Right lobe of liver (tissue), 6 donors: Measurements from ENCODE around the gene SF3B4. TPM values are rescaled to one million over a fixed set of nuclear protein-coding genes. Genes with fewer than 3 reads are reported as not detected.
A peak's percentile ranks its signal among the peaks of the same experiment; 100 is the strongest.

Experiments used
- ATAC-seq, 4 donors: fragments of 200-7000 bp; cut with Tn5 transposase; one replicate each; pipeline ENCODE4 v1.9.1; 2020; ENCODE audit warnings: mild to moderate bottlenecking in 4 of 4, moderate library complexity in 4 of 4
- DNase-seq, 3 donors: peaks; one replicate each; pipeline ENCODE4 v3.0.0-alpha.2; 2020
- H3K27ac ChIP-seq, 3 donors: fragments of 200-600 bp; one replicate each; pipeline ENCODE4 v1.8.0; 2022
- H3K27me3 ChIP-seq, 2 donors: fragments of 200-600 bp; one replicate each; pipeline ENCODE4 v1.8.0; 2022
- H3K36me3 ChIP-seq, 4 donors: fragments of 200-600 bp; sonication (generic) in 1 of 4; one replicate each; pipeline versions ENCODE4 v1.5.1 to v1.8.0; 2017 to 2022; ENCODE audit warnings: control low read depth in 1 of 4
- H3K4me1 ChIP-seq, 4 donors: fragments of 200-600 bp; sonication (generic) in 1 of 4; one replicate each; pipeline versions ENCODE4 v1.5.1 to v1.8.0; 2017 to 2022; ENCODE audit warnings: control low read depth in 1 of 4
- H3K4me3 ChIP-seq, 3 donors: fragments of 200-600 bp; one replicate each; pipeline ENCODE4 v1.8.0; 2022
- H3K9me3 ChIP-seq, 4 donors: fragments of 200-600 bp; sonication (generic) in 1 of 4; one replicate each; pipeline versions ENCODE4 v1.5.1 to v1.8.0; 2017 to 2022; ENCODE audit warnings: control low read depth in 1 of 4
- POLR2A ChIP-seq: fragments of 450-650 bp; IDR thresholded peaks from one replicate; pipeline ENCODE4 v1.6.1; 2017; ENCODE audit warnings: antibody characterized with exemption, mild to moderate bottlenecking
- WGBS: methylation state at CpG from one replicate; pipeline ENCODE4 v1.1.6; 2018; ENCODE audit warnings: low coverage, low lambda C conversion rate; ENCODE audit not compliant: insufficient coverage; ENCODE audit errors: missing lambda C conversion rate; 5-methylcytosine and 5-hydroxymethylcytosine counted together
- intact Hi-C, 2 donors: fragments of 100-400 bp; cut with DNase I; formaldehyde crosslinking; loops; one replicate each; pipeline versions ENCODE4 v1.11.2 to v1.14.1; 2022
- total RNA-seq, 6 experiments: library from RNA; depleted of rRNA in 2 of 6; stranded (reverse); fragments of >200 nt in 2 of 6; fragmentation: NEBNext Ultra II Directional in 3 of 6; extraction: Animal tissue kit (Norgen Biotek cat#: 25700) in 3 of 6; gene quantifications; one replicate each; pipeline versions ENCODE4 v1.1.0 to v1.2.4, GENCODE V29; 2016 to 2023
- TF ChIP-seq, protein P1 (sequence below), 4 donors: fragments of 200-600 bp in 3 of 4; fragments of 450-650 bp in 1 of 4; IDR thresholded peaks; one replicate each; pipeline versions ENCODE4 v1.5.1 to v1.8.0; 2016 to 2022; ENCODE audit warnings: antibody characterized with exemption in 4 of 4, mild to moderate bottlenecking in 2 of 4
- donor health status: DM: no; HTN: yes; CAD: no.
- donor health status: DM: no; HTN: no; CAD: no.
- donor health status: DM: no; HTN: no; CAD: no.
- donor health status: DM: no; HTN: yes; CAD: no.
- donor health status: DM: no; HTN: yes; CAD: no.

The SF3B4 gene
- total RNA-seq, 6 experiments from 2014 or later = 8.2 to 18.5 (median 12.2) TPM

DNA sequence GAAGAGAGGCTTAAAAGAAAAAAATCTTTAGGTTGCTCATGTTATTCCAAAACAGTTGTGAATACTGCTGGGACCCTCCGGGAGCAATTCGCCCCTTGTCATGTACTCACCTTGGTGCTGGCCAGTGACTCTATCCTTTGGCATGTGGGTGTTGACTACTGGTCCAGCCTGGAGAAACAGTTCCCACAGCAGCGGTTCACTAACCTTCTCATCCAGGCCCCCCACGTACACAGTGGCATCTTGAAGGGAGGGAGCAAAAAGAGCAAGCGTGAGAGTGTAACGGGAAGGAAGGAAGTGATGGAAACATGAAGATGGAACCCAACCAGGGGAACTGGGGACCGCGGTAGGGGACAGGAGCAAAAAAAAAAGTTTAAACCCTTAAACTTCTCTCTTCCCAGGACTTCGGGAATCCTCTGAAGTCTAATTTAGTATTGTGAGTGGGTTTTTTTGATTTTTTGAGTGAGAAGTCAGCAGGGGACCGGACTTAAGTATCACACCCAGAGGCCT is 494 bp downstream of the SF3B4 start:
- no peak for TF ChIP-seq POLR2A
- TF ChIP-seq, protein P1, sequence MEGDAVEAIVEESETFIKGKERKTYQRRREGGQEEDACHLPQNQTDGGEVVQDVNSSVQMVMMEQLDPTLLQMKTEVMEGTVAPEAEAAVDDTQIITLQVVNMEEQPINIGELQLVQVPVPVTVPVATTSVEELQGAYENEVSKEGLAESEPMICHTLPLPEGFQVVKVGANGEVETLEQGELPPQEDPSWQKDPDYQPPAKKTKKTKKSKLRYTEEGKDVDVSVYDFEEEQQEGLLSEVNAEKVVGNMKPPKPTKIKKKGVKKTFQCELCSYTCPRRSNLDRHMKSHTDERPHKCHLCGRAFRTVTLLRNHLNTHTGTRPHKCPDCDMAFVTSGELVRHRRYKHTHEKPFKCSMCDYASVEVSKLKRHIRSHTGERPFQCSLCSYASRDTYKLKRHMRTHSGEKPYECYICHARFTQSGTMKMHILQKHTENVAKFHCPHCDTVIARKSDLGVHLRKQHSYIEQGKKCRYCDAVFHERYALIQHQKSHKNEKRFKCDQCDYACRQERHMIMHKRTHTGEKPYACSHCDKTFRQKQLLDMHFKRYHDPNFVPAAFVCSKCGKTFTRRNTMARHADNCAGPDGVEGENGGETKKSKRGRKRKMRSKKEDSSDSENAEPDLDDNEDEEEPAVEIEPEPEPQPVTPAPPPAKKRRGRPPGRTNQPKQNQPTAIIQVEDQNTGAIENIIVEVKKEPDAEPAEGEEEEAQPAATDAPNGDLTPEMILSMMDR (IDR thresholded peaks at IDR 0.05) = no peak
- peak overlapping the region; percentile 76 to 94 (median 91) for H3K4me3 ChIP-seq
- peaks cover 0 to 10% (median 3%) of the 10 kb centered on the region in 4 donors for H3K4me1 ChIP-seq
- DNase-seq (no peak), ATAC-seq (no peak)
- H3K36me3 ChIP-seq = peaks cover 20 to 42% (median 30%) of the 10 kb centered on the region in 4 donors
- intact Hi-C loops = no loop called here
- H3K9me3 ChIP-seq = no peaks in the 10 kb centered on the region
- no peaks in the 10 kb centered on the region for H3K27me3 ChIP-seq
- peak overlapping the region; percentile 89 to 99 (median 93) for H3K27ac ChIP-seq
- 1% methylated on average over 10 of the region's 10 CpGs for WGBS

DNA sequence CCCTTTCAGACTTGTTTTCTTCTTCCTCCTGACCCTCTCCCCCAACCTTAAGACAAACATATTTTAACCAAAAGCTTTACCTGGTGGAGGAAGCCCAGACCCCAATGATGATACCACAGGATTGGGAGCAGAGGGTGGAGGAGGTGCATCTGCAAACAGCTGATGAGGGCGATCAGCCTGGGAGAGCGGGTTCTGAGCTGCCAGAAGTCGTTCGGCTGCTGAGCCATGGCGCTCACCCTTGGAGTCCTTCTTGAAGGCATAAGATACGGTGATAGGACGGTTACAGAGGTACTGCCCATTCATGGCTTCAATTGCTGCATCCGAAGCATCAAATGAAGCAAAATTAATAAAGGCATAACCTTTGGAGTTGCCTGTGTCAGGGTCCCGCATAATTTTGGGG is 1.3 kb downstream of the SF3B4 start:
- 90% methylated on average over 9 of the region's 9 CpGs for WGBS
- intact Hi-C loops = no loop called here
- TF ChIP-seq, protein P1 (IDR thresholded peaks at IDR 0.05) = no peak
- no peak for TF ChIP-seq POLR2A
- Histone ChIP-seq H3K4me3 (no peak overlapping the region), H3K4me1 (peaks cover 0 to 10% (median 3%) of the 10 kb centered on the region in 4 donors), H3K9me3 (no peaks in the 10 kb centered on the region), H3K27ac (no peak overlapping the region), H3K27me3 (no peaks in the 10 kb centered on the region), H3K36me3 (peaks cover 20 to 42% (median 30%) of the 10 kb centered on the region in 4 donors)
- DNase-seq (no peak), ATAC-seq (no peak)

DNA sequence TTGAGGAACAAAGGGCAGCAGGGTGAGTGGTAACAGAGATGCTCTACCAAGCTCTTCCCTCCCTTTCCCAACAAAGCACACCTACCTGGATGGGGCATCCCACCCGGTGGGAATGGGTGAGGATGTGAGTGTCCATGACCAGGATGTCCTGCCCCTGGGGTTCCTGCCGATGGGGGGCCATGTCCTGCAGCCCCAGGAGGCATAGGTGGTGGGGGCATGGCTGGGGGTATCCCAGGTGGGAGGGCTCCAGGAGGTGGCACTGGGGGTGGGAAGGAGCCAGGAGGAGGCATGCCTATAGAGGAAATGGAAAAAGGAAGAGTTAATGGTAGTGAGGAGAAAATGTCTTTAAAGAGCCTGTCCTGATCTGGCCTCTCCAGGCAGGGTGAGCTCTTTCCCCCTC is 1.9 kb downstream of the SF3B4 start:
- H3K27me3 ChIP-seq = no peaks in the 10 kb centered on the region
- no peak overlapping the region for H3K27ac ChIP-seq
- ATAC-seq (no peak), DNase-seq (no peak)
- peaks cover 20 to 42% (median 30%) of the 10 kb centered on the region in 4 donors for H3K36me3 ChIP-seq
- H3K9me3 ChIP-seq = no peaks in the 10 kb centered on the region
- TF ChIP-seq, protein P1 (IDR thresholded peaks at IDR 0.05) = no peak
- TF ChIP-seq POLR2A = no peak
- intact Hi-C loops = no loop called here
- peaks cover 0 to 10% (median 3%) of the 10 kb centered on the region in 4 donors for H3K4me1 ChIP-seq
- no peak overlapping the region for H3K4me3 ChIP-seq
- WGBS = 71% methylated on average over 1 of the region's 2 CpGs

DNA sequence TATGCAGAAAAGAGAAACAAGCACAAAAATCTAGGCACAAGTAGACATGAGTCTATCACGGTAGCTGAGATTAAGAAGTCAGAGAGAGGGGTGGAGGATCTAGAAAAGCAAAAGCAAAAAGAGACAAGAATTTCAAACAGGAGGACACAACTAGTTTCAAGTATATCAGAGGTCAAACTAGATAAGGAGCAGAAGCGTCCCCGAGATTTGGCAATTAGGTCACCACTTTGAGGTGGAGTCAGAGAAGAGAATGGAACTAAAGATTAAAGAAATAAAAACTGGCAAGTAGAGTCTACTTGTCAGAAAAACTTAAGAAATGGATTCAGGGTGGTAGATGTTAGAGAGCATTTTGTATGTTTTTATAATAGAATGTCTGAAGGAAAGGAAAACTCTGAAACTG is 2.3 kb downstream of the SF3B4 start:
- no peak overlapping the region for H3K4me3 ChIP-seq
- DNase-seq (no peak), ATAC-seq (no peak)
- WGBS = 89% methylated on average over 3 of the region's 3 CpGs
- no peaks in the 10 kb centered on the region for H3K9me3 ChIP-seq
- H3K36me3 ChIP-seq = peaks cover 20 to 42% (median 30%) of the 10 kb centered on the region in 4 donors
- intact Hi-C loops = no loop called here
- no peaks in the 10 kb centered on the region for H3K27me3 ChIP-seq
- H3K4me1 ChIP-seq = peaks cover 0 to 10% (median 3%) of the 10 kb centered on the region in 4 donors
- no peak overlapping the region for H3K27ac ChIP-seq
- TF ChIP-seq, protein P1 (IDR thresholded peaks at IDR 0.05) = no peak
- TF ChIP-seq POLR2A = no peak
